Uterus (tissue), 4 donors: ENCODE measurements around the gene PCYT1B. TPM values are rescaled to one million over a fixed set of nuclear protein-coding genes. Genes with fewer than 3 reads are reported as not detected.

Source experiments
- DNase-seq, 2 donors: peaks; one replicate each; pipeline ENCODE4 v3.0.0-alpha.2; 2019 to 2020
- H3K27ac ChIP-seq, 2 donors: fragments of 200-600 bp; sonication (generic); 1 replicate in 1 of 2; 2 replicates in 1 of 2; pipeline ENCODE4 v1.5.1; 2016 to 2018
- H3K27me3 ChIP-seq, 2 donors: fragments of 200-600 bp; sonication (generic); one replicate each; pipeline ENCODE4 v1.5.1; 2018 to 2019; ENCODE audit warnings: control low read depth in 1 of 2
- H3K36me3 ChIP-seq, 2 donors: fragments of 200-600 bp; sonication (generic); one replicate each; pipeline ENCODE4 v1.5.1; 2019; ENCODE audit warnings: control low read depth in 1 of 2
- H3K4me1 ChIP-seq, 2 donors: fragments of 200-600 bp; sonication (generic); one replicate each; pipeline ENCODE4 v1.5.1; 2018 to 2019; ENCODE audit warnings: control low read depth in 1 of 2
- H3K4me3 ChIP-seq, 2 donors: fragments of 200-600 bp; sonication (generic); 1 replicate in 1 of 2; 2 replicates in 1 of 2; pipeline ENCODE4 v1.5.1; 2018 to 2019; ENCODE audit warnings: mild to moderate bottlenecking in 1 of 2
- H3K9me3 ChIP-seq, 2 donors: fragments of 200-600 bp; sonication (generic); one replicate each; pipeline ENCODE4 v1.5.1; 2019; ENCODE audit warnings: control low read depth in 1 of 2
- POLR2A ChIP-seq, 2 donors: fragments of 450-650 bp; IDR thresholded peaks; one replicate each; pipeline ENCODE4 v1.6.1; 2016; ENCODE audit warnings: antibody characterized with exemption in 2 of 2, mild to moderate bottlenecking in 1 of 2, moderate library complexity in 1 of 2
- intact Hi-C: fragments of 100-400 bp; cut with DNase I; formaldehyde crosslinking; loops from one replicate; pipeline ENCODE4 v1.15.1; 2023; ENCODE audit warnings: low total_unique reads
- total RNA-seq, 4 donors: library from RNA; depleted of rRNA in 3 of 4; stranded (reverse); fragments of >200 nt in 3 of 4; gene quantifications; one replicate each; pipeline versions ENCODE4 v1.1.0 to v1.2.4, GENCODE V29; 2014 to 2023
- TF ChIP-seq, protein P1 (sequence below), 4 experiments: fragments of 200-600 bp in 2 of 4; fragments of 450-650 bp in 2 of 4; sonication (generic) in 2 of 4; IDR thresholded peaks; one replicate each; pipeline ENCODE4 v1.5.1; 2016 to 2019; ENCODE audit warnings: antibody characterized with exemption in 4 of 4, mild to moderate bottlenecking in 2 of 4, moderate library complexity in 1 of 4
- donor health status: DM: yes; HTN: yes; CAD: no.

Gene PCYT1B
- total RNA-seq, 4 donors from 2014 or later, result 2.0 to 7.8 TPM; not detected in 2

DNA sequence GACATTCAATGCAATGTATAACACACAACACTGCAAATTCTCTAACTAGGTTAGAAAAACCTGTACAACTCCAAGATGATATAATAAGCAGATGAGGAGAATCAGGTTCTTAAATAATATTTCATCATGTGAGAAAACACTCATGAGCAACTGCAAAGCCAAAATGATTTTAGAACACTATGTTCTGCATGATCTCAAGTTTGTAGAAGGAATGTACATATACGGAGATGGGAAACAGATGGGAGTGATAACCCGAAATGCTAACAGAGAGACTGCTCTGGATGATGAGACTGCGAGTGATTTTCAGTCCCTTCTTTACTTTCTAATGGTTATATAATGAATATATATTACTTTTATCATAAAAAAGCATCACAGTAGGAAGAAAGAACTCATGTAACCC is 80.9 kb downstream of the PCYT1B start:
- no peaks in the 10 kb centered on the region for H3K36me3 ChIP-seq
- H3K27ac ChIP-seq, result no peak overlapping the region
- intact Hi-C loops, result no loop called here
- no peaks in the 10 kb centered on the region for H3K27me3 ChIP-seq
- TF ChIP-seq, protein P1, sequence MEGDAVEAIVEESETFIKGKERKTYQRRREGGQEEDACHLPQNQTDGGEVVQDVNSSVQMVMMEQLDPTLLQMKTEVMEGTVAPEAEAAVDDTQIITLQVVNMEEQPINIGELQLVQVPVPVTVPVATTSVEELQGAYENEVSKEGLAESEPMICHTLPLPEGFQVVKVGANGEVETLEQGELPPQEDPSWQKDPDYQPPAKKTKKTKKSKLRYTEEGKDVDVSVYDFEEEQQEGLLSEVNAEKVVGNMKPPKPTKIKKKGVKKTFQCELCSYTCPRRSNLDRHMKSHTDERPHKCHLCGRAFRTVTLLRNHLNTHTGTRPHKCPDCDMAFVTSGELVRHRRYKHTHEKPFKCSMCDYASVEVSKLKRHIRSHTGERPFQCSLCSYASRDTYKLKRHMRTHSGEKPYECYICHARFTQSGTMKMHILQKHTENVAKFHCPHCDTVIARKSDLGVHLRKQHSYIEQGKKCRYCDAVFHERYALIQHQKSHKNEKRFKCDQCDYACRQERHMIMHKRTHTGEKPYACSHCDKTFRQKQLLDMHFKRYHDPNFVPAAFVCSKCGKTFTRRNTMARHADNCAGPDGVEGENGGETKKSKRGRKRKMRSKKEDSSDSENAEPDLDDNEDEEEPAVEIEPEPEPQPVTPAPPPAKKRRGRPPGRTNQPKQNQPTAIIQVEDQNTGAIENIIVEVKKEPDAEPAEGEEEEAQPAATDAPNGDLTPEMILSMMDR (IDR thresholded peaks at IDR 0.05), result no peak
- TF ChIP-seq POLR2A (IDR thresholded peaks at IDR 0.05), result no peak
- no peaks in the 10 kb centered on the region for H3K9me3 ChIP-seq
- H3K4me3 ChIP-seq, result no peak overlapping the region
- DNase-seq, result no peak
- no peaks in the 10 kb centered on the region for H3K4me1 ChIP-seq

DNA sequence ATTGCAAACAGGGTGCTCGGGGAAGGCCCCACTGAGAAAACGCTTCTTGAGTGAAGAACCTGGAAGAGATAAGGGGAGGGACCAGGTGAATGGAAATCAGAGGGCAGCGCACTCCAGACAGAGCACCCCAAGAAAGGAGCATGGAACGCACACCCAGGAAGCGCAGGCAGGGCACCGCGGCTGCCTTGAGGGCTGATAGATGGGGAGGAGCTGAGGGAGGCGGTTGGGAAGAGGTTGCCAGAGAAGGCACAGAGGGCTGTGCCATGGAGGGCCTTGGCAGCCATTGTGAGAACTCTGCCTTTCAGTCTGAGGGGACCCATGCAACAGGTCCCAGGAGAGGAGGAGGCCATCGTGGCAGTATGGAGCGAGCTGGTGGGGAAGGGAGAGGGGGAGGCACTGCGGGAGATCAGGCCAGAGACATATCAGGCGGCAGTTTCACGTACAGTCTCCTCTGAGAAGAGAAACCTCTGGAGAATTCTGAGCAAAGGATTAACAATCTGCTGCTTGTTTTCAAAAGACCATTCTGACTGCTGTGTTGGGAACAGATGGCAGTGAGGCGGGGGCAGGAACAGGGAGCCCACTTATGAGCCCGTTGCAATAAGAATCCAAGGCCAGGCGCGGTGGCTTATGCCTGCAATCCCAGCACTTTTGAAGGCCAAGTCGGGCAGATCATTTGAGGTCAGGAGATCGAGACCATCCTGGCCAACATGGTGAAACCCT is 83.7 kb downstream of the PCYT1B start:
- Histone ChIP-seq H3K36me3 (no peaks in the 10 kb centered on the region), H3K4me1 (no peaks in the 10 kb centered on the region), H3K4me3 (no peak overlapping the region), H3K27ac (no peak overlapping the region), H3K27me3 (no peaks in the 10 kb centered on the region), H3K9me3 (no peaks in the 10 kb centered on the region)
- no peak for TF ChIP-seq POLR2A (IDR thresholded peaks at IDR 0.05)
- TF ChIP-seq, protein P1 (IDR thresholded peaks at IDR 0.05), result no peak
- no peak for DNase-seq
- intact Hi-C loops, result no loop called here

DNA sequence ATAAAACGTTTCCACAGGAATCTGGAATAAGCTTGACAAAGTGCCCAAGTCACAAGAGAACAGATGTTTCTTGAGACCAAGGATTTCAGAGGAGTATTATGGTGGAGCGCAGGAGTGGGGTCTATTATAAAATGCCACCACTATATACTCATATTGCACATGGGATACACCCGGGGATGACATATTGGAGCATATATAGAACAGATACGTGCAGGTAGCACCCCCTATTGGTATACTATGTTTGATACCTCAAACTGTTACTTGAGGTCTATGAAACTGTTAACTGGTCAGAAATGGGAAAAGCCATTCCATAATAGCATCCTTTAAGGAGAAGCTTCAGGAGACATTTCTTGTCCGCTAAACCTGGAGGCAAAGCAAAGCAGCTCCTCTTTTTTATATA is 86.0 kb downstream of the PCYT1B start:
- Histone ChIP-seq H3K4me1 (no peaks in the 10 kb centered on the region), H3K4me3 (no peak overlapping the region), H3K36me3 (no peaks in the 10 kb centered on the region), H3K9me3 (no peaks in the 10 kb centered on the region), H3K27ac (no peak overlapping the region), H3K27me3 (no peaks in the 10 kb centered on the region)
- no peak for DNase-seq
- TF ChIP-seq, protein P1 (IDR thresholded peaks at IDR 0.05), result no peak
- TF ChIP-seq POLR2A (IDR thresholded peaks at IDR 0.05), result no peak
- intact Hi-C loops, result no loop called here

DNA sequence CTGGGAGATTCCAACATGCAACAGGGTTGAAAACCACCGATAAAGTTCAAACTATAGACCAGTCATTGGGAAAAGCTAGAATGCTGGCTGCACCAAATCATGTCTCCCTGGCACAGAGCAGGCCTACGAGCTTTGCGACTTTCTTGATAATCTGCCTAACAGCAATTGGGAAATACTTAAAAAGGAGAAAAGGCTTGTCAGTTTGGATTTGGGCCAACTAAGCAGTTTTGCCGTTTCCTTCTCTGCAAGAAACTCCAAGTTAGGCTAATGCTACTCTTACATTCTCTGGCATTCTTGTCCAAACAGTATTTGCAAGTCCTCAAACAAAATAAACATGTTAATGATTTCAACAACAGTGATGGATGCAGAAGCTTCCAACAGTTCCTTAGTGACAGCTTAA is 94.1 kb downstream of the PCYT1B start:
- TF ChIP-seq, protein P1 (IDR thresholded peaks at IDR 0.05), result no peak
- TF ChIP-seq POLR2A (IDR thresholded peaks at IDR 0.05), result no peak
- Histone ChIP-seq H3K4me3 (no peak overlapping the region), H3K36me3 (no peaks in the 10 kb centered on the region), H3K27me3 (no peaks in the 10 kb centered on the region), H3K27ac (no peak overlapping the region), H3K4me1 (no peaks in the 10 kb centered on the region), H3K9me3 (no peaks in the 10 kb centered on the region)
- no peak for DNase-seq
- intact Hi-C loops, result no loop called here

DNA sequence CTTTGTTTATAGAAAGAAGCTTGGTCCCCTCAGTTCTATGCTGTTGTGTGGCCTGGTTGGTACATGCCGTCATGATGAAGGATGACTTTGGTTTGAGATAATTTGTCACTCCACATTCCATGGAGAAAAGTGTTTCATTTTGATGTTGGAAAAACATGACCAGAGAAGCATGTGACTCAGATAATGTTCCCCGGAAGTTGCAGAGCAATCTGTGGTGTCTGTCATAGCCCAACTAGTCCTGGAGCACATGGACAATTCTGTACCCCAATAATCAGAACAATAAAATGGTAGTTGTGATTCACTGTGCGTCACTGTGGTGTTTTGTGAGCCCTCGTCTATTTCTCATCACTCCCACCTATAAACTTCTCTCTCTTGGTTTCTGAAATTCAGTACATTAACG is 97.0 kb downstream of the PCYT1B start:
- H3K27ac ChIP-seq, result no peak overlapping the region
- H3K4me1 ChIP-seq, result no peaks in the 10 kb centered on the region
- no peak overlapping the region for H3K4me3 ChIP-seq
- no peaks in the 10 kb centered on the region for H3K9me3 ChIP-seq
- H3K36me3 ChIP-seq, result no peaks in the 10 kb centered on the region
- no peaks in the 10 kb centered on the region for H3K27me3 ChIP-seq
- no peak for DNase-seq
- intact Hi-C loops, result no loop called here
- TF ChIP-seq, protein P1 (IDR thresholded peaks at IDR 0.05), result no peak
- TF ChIP-seq POLR2A (IDR thresholded peaks at IDR 0.05), result no peak
